ENCODE results near the gene INVS. TPM values are rescaled to one million over a fixed set of nuclear protein-coding genes. Genes with fewer than 3 reads are reported as not detected.

INVS gene
- polyA plus RNA-seq, 1 of the 3 experiments (the other 2 are of a cell fraction): 8.1 TPM

GRCh38 chr9:100196828-100197227 is 97.8 kb downstream of the INVS start:
- Histone ChIP-seq H2AFZ (ENCODE audit: low read depth) (no peak overlapping the region), H3K27me3 (ENCODE audit: insufficient read depth) (no peaks in the 10 kb centered on the region), H3F3A (replicated peaks; ENCODE audit: insufficient read depth) (peaks cover 6% of the 10 kb centered on the region), H3K79me2 (ENCODE audit: insufficient read depth) (peaks cover 2% of the 10 kb centered on the region), H3K4me3 (ENCODE audit: low read depth in 2 of 2, low read length in 1 of 2) (no peak overlapping the region), H3K36me3 (replicated peaks in 1 of 2; ENCODE audit: control insufficient read depth in 1 of 2, insufficient read depth in 2 of 2, low read length in 1 of 2) (peaks cover 2 to 15% of the 10 kb centered on the region in 2 experiments), H4K20me1 (ENCODE audit: insufficient read depth) (no peaks in the 10 kb centered on the region), H3K9me3 (peaks cover 3% of the 10 kb centered on the region; the same call in 1 of the 2 replicates), H3K9ac (no peak overlapping the region), H3K4me1 (ENCODE audit: control insufficient read depth in 1 of 2, insufficient read depth in 2 of 2, low read depth in 1 of 2, low read length in 1 of 2) (peaks cover 0 to 9% of the 10 kb centered on the region in 2 experiments; a peak in 2 of 4 replicates), H3K4me2 (no peak overlapping the region), H3K27ac (ENCODE audit: low read depth in 2 of 2, low read length in 1 of 2) (no peak overlapping the region; a peak in 1 of 4 replicates), H3K9me2 (0 out of 2 replicates have a peak, but pooled peaks cover 4% of the 10 kb centered on the region)
- CTCF ChIA-PET: interaction anchor here (0.8 to 1.0 kb wide), 2 partner anchors 128 to 1013 kb away, joined by 3 read pairs; no protein-coding TSS in a partner anchor
- 52% methylated on average over 1 of the region's 1 CpG for WGBS (ENCODE audit: low lambda C conversion rate)
- peak; percentile 16 for DNase-seq
- TF ChIP-seq, protein P1, sequence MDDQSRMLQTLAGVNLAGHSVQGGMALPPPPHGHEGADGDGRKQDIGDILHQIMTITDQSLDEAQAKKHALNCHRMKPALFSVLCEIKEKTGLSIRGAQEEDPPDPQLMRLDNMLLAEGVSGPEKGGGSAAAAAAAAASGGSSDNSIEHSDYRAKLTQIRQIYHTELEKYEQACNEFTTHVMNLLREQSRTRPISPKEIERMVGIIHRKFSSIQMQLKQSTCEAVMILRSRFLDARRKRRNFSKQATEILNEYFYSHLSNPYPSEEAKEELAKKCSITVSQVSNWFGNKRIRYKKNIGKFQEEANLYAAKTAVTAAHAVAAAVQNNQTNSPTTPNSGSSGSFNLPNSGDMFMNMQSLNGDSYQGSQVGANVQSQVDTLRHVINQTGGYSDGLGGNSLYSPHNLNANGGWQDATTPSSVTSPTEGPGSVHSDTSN (IDR thresholded peaks at IDR 0.05): no peak
- TF ChIP-seq CHD2 (IDR thresholded peaks at IDR 0.05; ENCODE audit: low read length, partially characterized antibody): peak; percentile 23
- TF ChIP-seq FOSL2 (IDR thresholded peaks at IDR 0.05; ENCODE audit: borderline replicate concordance, low read depth): no peak
- TF ChIP-seq FOXM1 (IDR thresholded peaks at IDR 0.05; ENCODE audit: low read depth): no peak
- TF ChIP-seq USF2 (IDR thresholded peaks at IDR 0.05; ENCODE audit: borderline replicate concordance, low read depth, low read length): no peak
- TF ChIP-seq, protein P2, sequence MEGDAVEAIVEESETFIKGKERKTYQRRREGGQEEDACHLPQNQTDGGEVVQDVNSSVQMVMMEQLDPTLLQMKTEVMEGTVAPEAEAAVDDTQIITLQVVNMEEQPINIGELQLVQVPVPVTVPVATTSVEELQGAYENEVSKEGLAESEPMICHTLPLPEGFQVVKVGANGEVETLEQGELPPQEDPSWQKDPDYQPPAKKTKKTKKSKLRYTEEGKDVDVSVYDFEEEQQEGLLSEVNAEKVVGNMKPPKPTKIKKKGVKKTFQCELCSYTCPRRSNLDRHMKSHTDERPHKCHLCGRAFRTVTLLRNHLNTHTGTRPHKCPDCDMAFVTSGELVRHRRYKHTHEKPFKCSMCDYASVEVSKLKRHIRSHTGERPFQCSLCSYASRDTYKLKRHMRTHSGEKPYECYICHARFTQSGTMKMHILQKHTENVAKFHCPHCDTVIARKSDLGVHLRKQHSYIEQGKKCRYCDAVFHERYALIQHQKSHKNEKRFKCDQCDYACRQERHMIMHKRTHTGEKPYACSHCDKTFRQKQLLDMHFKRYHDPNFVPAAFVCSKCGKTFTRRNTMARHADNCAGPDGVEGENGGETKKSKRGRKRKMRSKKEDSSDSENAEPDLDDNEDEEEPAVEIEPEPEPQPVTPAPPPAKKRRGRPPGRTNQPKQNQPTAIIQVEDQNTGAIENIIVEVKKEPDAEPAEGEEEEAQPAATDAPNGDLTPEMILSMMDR (IDR thresholded peaks at IDR 0.05): no peak
- no peak for TF ChIP-seq USF1 (IDR thresholded peaks at IDR 0.05; ENCODE audit: borderline replicate concordance, low read depth)
- TF ChIP-seq EZH2phosphoT487 (IDR thresholded peaks at IDR 0.05; ENCODE audit: borderline replicate concordance, low read depth): no peak
- TF ChIP-seq RCOR1 (IDR thresholded peaks at IDR 0.05; ENCODE audit: low read length): 0 out of 2 replicates have a peak, but pooled peaks have one; percentile 28
- peak; percentile 81 for TF ChIP-seq GATA2 (CRISPR knock-in tag; IDR thresholded peaks at IDR 0.05)
- peak in 1 of 2 experiments; percentile 45; a peak in 1 of 4 replicates for TF ChIP-seq EP300 (IDR thresholded peaks at IDR 0.05; ENCODE audit: borderline replicate concordance in 1 of 2, low read depth in 1 of 2, low read length in 1 of 2)
- TF ChIP-seq MEF2A (IDR thresholded peaks at IDR 0.05; ENCODE audit: borderline replicate concordance, low read depth): no peak
- POLR2A ChIA-PET: no interaction called here

Measured in SK-N-SH (cell line).